Fibroblast of lung (primary cell): Measurements from ENCODE around the gene RBM17.
"Not testable (repeated sequence)": the region's sequence is repeated elsewhere in the genome, so short reads cannot be mapped to it uniquely, and the experiment has no call there.

Experiments
- EZH2 ChIP-seq: IDR thresholded peaks from 2 replicates; pipeline ENCODE4 v1.5.1; 2012; ENCODE audit warnings: low read length, control low read depth, mild to moderate bottlenecking; ENCODE audit errors: missing control alignments
- TF ChIP-seq, protein P1 (sequence below), 2 donors: IDR thresholded peaks in 1 of 2; conservative IDR thresholded peaks in 1 of 2; 1 replicate in 1 of 2; 2 replicates in 1 of 2; pipeline ENCODE4 v1.5.1; 2011 to 2012; ENCODE audit warnings: low read length in 2 of 2, control low read depth in 1 of 2, inconsistent platforms in 1 of 2, low read depth in 1 of 2, mild to moderate bottlenecking in 1 of 2

DNA sequence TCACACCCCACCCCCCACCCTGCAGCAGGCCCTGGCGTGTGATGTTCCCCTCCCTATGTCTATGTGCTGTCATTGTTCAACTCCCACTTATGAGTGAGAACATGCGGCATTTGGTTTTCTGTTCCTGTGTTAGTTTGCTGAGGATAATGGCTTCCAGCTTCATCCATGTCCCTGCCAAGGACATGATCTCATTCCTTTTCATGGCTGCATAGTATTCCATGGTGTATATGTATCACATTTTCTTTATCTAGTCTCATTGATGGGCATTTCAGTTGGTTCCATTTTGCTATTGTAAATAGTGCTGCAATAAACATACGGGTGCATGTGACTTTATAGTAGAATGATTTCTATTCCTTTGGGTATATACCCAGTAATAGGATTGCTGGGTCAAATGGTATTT is 24.1 kb upstream of the RBM17 start:
- not testable (repeated sequence) for TF ChIP-seq EZH2
- TF ChIP-seq, protein P1, sequence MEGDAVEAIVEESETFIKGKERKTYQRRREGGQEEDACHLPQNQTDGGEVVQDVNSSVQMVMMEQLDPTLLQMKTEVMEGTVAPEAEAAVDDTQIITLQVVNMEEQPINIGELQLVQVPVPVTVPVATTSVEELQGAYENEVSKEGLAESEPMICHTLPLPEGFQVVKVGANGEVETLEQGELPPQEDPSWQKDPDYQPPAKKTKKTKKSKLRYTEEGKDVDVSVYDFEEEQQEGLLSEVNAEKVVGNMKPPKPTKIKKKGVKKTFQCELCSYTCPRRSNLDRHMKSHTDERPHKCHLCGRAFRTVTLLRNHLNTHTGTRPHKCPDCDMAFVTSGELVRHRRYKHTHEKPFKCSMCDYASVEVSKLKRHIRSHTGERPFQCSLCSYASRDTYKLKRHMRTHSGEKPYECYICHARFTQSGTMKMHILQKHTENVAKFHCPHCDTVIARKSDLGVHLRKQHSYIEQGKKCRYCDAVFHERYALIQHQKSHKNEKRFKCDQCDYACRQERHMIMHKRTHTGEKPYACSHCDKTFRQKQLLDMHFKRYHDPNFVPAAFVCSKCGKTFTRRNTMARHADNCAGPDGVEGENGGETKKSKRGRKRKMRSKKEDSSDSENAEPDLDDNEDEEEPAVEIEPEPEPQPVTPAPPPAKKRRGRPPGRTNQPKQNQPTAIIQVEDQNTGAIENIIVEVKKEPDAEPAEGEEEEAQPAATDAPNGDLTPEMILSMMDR (conservative IDR thresholded peaks at IDR 0.05 in 1 of 2, IDR thresholded peaks at IDR 0.05 in 1 of 2; ENCODE audit: low read depth in 1 of 2, low read length in 2 of 2) = not testable (repeated sequence)
